BLaER1 treated with 17β-estradiol and CSF1 and Interleukin-3, amounts not matched to agents 10 nM and 100 nM (cell line): Measurements from ENCODE around the gene LTB4R.

Source experiments
- H3K27ac ChIP-seq, 11 experiments: shearing (Covaris generic); formaldehyde crosslinking; 2 replicates each; pipeline ENCODE4 v1.8.1; 2022
- H3K27me3 ChIP-seq, 11 experiments: shearing (Covaris generic); formaldehyde crosslinking; 2 replicates each; pipeline ENCODE4 v1.8.1; 2022
- H3K36me3 ChIP-seq, 11 experiments: shearing (Covaris generic); formaldehyde crosslinking; 2 replicates each; pipeline ENCODE4 v1.8.1; 2022
- H3K4me1 ChIP-seq, 10 experiments: shearing (Covaris generic); formaldehyde crosslinking; 2 replicates each; pipeline ENCODE4 v1.8.1; 2022
- H3K4me2 ChIP-seq, 11 experiments: shearing (Covaris generic); formaldehyde crosslinking; 2 replicates each; pipeline ENCODE4 v1.8.1; 2022
- H3K4me3 ChIP-seq, 10 experiments: shearing (Covaris generic); formaldehyde crosslinking; 2 replicates each; pipeline ENCODE4 v1.8.1; 2022
- H3K9ac ChIP-seq, 11 experiments: shearing (Covaris generic); formaldehyde crosslinking; 2 replicates each; pipeline ENCODE4 v1.8.1; 2022
- H3K9me3 ChIP-seq, 11 experiments: shearing (Covaris generic); formaldehyde crosslinking; replicated peaks in 1 of 11; 2 replicates each; pipeline ENCODE4 v1.8.1; 2022
- H4K20me1 ChIP-seq, 11 experiments: shearing (Covaris generic); formaldehyde crosslinking; 2 replicates each; pipeline ENCODE4 v1.8.1; 2022
- Cebpa-rat ChIP-seq, 11 experiments: shearing (Covaris generic); IDR thresholded peaks; 2 replicates each; pipeline ENCODE4 v1.8.1; 2022

The LTB4R gene

GRCh38 chr14:24274101-24274543 is 37.2 kb upstream of the LTB4R start:
- TF ChIP-seq Cebpa-rat (IDR thresholded peaks at IDR 0.05) = peak in 3 of 11 experiments; percentile 41 to 76 (median 68); a peak in 4 of 22 replicates
- Histone ChIP-seq H3K27ac (peak overlapping the region in 8 of 11 experiments; percentile 28 to 100 (median 98); a peak in 16 of 22 replicates), H3K9ac (peak overlapping the region in 6 of 11 experiments; percentile 3 to 98 (median 60); a peak in 9 of 22 replicates), H4K20me1 (no peaks in the 10 kb centered on the region), H3K9me3 (peaks cover 0 to 9% (median 0%) of the 10 kb centered on the region in 11 experiments; a peak in 2 of 22 replicates), H3K4me3 (no peak overlapping the region), H3K27me3 (no peaks in the 10 kb centered on the region), H3K4me1 (peaks cover 34 to 92% (median 78%) of the 10 kb centered on the region in 10 experiments), H3K36me3 (peaks cover 0 to 14% (median 10%) of the 10 kb centered on the region in 11 experiments; a peak in 16 of 22 replicates), H3K4me2 (peak overlapping the region in 8 of 11 experiments; percentile 10 to 97 (median 90); a peak in 16 of 22 replicates)

GRCh38 chr14:24277071-24277470 is 34.2 kb upstream of the LTB4R start:
- peak overlapping the region; percentile 68 to 100 (median 90); a peak in 21 of 22 replicates for H3K27ac ChIP-seq
- no peaks in the 10 kb centered on the region for H3K36me3 ChIP-seq
- no peaks in the 10 kb centered on the region for H4K20me1 ChIP-seq
- no peak for TF ChIP-seq Cebpa-rat (IDR thresholded peaks at IDR 0.05)
- H3K4me3 ChIP-seq = no peak overlapping the region; a peak in 1 of 20 replicates
- peaks cover 0 to 9% (median 0%) of the 10 kb centered on the region in 11 experiments; a peak in 2 of 22 replicates for H3K9me3 ChIP-seq
- H3K27me3 ChIP-seq = no peaks in the 10 kb centered on the region
- peaks cover 40 to 100% (median 93%) of the 10 kb centered on the region in 10 experiments for H3K4me1 ChIP-seq
- H3K4me2 ChIP-seq = peak overlapping the region in 10 of 11 experiments; percentile 70 to 97 (median 88); a peak in 19 of 22 replicates
- peak overlapping the region in 10 of 11 experiments; percentile 52 to 83 (median 72); a peak in 17 of 22 replicates for H3K9ac ChIP-seq

- H3K4me1 ChIP-seq = peaks cover 33 to 100% (median 91%) of the 10 kb centered on the region in 10 experiments
- peak overlapping the region; percentile 68 to 100 (median 90) for H3K27ac ChIP-seq
- H3K4me2 ChIP-seq = peak overlapping the region; percentile 70 to 97 (median 86)
- H3K9ac ChIP-seq = peak overlapping the region; percentile 27 to 83 (median 72); a peak in 19 of 22 replicates
- H3K9me3 ChIP-seq = peaks cover 0 to 9% (median 0%) of the 10 kb centered on the region in 11 experiments; a peak in 2 of 22 replicates
- peak in 8 of 11 experiments; percentile 32 to 82 (median 68); a peak in 12 of 22 replicates for TF ChIP-seq Cebpa-rat (IDR thresholded peaks at IDR 0.05)
- H3K27me3 ChIP-seq = no peaks in the 10 kb centered on the region
- H4K20me1 ChIP-seq = no peaks in the 10 kb centered on the region
- H3K4me3 ChIP-seq = peak overlapping the region in 2 of 10 experiments; percentile 10 to 21; a peak in 3 of 20 replicates
- no peaks in the 10 kb centered on the region for H3K36me3 ChIP-seq
Observed at GRCh38 chr14:24277606-24278321, 33.5 kb upstream of the LTB4R start.

DNA sequence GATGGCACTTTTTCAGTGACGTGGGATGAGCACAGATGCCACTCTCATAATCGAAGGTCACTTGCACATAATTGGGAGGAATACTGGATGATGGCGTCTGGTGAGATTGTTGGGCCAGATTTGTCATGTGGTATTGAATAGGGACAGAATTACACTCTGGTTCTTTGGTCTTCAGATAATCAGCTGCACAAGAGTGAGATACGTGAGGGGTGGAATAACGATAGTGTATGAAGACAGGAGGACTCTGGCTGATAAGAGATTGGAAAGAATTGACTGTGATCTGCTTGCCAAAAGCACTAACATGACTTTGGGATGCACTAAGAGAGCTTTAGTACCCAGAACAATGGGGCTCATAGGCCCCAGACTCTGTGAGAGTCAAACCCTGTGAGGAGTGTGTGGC is 32.9 kb upstream of the LTB4R start:
- peaks cover 0 to 9% (median 0%) of the 10 kb centered on the region in 11 experiments; a peak in 2 of 22 replicates for H3K9me3 ChIP-seq
- no peaks in the 10 kb centered on the region for H3K36me3 ChIP-seq
- peak overlapping the region in 7 of 11 experiments; percentile 16 to 83 (median 77); a peak in 11 of 22 replicates for H3K9ac ChIP-seq
- no peaks in the 10 kb centered on the region for H3K27me3 ChIP-seq
- H3K4me3 ChIP-seq = peak overlapping the region in 3 of 10 experiments; percentile 4 to 21 (median 10); a peak in 2 of 20 replicates
- peak overlapping the region; percentile 48 to 100 (median 90); a peak in 20 of 22 replicates for H3K27ac ChIP-seq
- H3K4me2 ChIP-seq = peak overlapping the region; percentile 70 to 97 (median 86)
- no peak for TF ChIP-seq Cebpa-rat (IDR thresholded peaks at IDR 0.05)
- peaks cover 32 to 100% (median 85%) of the 10 kb centered on the region in 10 experiments for H3K4me1 ChIP-seq
- H4K20me1 ChIP-seq = no peaks in the 10 kb centered on the region

DNA sequence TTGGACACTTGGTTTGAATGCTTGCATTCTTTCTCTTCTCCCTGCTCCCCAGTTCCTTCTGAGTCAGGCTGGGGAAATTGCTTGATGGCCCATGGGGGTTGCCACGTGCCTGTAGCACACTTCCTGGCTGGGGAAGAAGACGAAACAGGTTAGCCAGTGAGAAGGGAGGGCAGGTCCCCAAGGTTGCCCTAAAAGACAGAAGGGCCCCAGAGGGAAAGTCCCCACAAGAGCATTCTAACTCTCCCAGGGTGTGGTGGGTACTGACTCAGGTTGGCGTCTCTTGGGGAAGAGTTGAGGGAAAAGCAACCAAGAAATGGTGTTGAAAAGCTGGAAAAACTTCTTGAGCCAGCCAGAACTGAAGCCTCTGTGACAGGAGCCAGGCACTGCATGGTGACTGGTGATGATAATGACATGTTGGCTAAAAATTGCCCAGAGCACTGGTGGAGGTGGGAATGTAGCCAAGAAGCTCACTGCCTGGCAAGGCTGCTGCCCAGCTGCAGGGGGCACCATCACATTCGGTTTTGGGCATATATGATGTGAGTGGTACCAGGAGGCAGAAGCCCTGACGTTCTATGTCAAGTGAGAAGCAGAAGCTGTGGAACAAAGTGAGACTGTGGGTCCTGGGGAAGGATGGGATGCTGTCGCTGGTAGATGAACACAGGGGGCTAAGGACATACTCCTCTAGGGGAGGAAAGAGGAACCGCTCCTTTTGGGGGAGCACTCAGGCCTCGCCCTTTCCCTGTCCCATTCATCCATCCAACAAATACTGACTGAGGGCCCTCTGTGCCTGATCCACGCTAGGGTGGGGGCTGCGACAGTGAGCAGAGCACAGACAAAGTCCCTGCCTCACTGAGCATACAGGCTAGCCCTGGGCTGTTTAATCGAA is 31.8 kb upstream of the LTB4R start:
- no peaks in the 10 kb centered on the region for H3K36me3 ChIP-seq
- H3K4me1 ChIP-seq = peaks cover 32 to 98% (median 77%) of the 10 kb centered on the region in 10 experiments
- H3K4me2 ChIP-seq = peak overlapping the region; percentile 70 to 97 (median 86)
- no peaks in the 10 kb centered on the region for H4K20me1 ChIP-seq
- H3K9ac ChIP-seq = peak overlapping the region in 7 of 11 experiments; percentile 13 to 83 (median 31); a peak in 11 of 22 replicates
- H3K4me3 ChIP-seq = 0 out of 20 replicates have a peak overlapping the region, but pooled peaks of 1 of the 10 experiments have one; percentile 2
- no peaks in the 10 kb centered on the region for H3K27me3 ChIP-seq
- TF ChIP-seq Cebpa-rat (IDR thresholded peaks at IDR 0.05) = no peak
- peak overlapping the region; percentile 48 to 100 (median 90); a peak in 21 of 22 replicates for H3K27ac ChIP-seq
- peaks cover 0 to 9% (median 0%) of the 10 kb centered on the region in 11 experiments; a peak in 2 of 22 replicates for H3K9me3 ChIP-seq

DNA sequence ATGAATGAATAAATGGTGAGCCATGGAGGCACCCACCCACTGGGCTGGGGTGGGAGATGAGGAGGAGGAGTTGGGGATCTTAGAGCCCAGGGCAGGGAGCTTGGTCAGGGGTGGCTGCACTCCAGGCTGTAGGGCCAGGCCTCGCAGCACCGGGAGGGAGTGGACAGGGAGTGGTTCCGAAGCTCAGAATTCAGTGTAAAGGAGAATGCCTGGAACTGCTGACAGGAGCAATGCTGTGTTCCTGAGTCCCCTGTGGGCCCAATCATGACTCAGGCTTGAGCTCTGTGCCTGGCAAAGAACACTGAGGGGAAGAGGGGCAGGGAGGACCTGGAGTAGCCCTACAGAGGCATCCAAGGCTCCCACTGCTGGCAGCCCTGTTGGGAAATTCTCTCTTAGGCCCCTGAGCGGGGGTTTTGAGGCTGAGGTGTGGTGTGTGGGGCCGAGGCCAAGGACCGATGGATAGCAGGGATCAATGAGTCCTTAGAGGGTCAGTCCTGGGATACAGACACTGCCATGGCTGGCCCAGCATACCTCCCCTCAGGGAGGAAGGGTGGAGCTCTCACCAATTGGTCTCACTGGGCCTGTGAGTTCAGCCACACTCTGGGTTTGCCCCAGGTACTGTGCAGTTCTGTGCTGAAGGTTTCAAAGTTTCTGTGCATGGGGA is 30.4 kb upstream of the LTB4R start:
- Histone ChIP-seq H3K4me1 (peaks cover 32 to 87% (median 69%) of the 10 kb centered on the region in 10 experiments), H3K9ac (peak overlapping the region in 3 of 11 experiments; percentile 4 to 52 (median 18); a peak in 3 of 22 replicates), H3K27ac (peak overlapping the region in 9 of 11 experiments; percentile 12 to 100 (median 94); a peak in 16 of 22 replicates)

DNA sequence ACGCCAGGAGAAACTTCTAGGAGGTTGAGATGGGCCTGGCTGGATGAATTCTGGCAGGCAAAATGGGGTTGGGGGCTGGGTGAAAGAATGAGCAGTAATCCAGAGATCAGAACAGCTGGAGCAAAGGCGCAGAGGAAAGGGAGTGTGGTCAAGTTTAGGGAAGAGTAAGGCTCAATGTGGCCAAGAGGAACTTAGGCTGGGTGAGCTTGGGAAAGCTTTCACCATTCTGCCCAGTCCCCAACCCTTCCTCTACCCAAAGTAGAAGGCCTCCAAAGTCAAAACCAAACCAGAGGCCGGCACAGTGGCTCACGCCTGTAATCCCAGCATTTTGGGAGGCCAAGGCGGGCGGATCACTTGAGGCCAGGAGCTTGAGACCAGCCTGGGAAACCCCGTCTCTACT is 29.7 kb upstream of the LTB4R start:
- H3K36me3 ChIP-seq = no peaks in the 10 kb centered on the region
- no peak for TF ChIP-seq Cebpa-rat (IDR thresholded peaks at IDR 0.05)
- H4K20me1 ChIP-seq = no peaks in the 10 kb centered on the region; a peak in 1 of 22 replicates
- no peaks in the 10 kb centered on the region for H3K27me3 ChIP-seq
- peak overlapping the region in 1 of 11 experiments; percentile 34; a peak in 1 of 22 replicates for H3K9ac ChIP-seq
- H3K4me2 ChIP-seq = peak overlapping the region in 7 of 11 experiments; percentile 31 to 97 (median 92); a peak in 13 of 22 replicates
- peaks cover 0 to 9% (median 0%) of the 10 kb centered on the region in 11 experiments; a peak in 2 of 22 replicates for H3K9me3 ChIP-seq
- H3K27ac ChIP-seq = peak overlapping the region in 7 of 11 experiments; percentile 46 to 100 (median 97); a peak in 11 of 22 replicates
- no peak overlapping the region for H3K4me3 ChIP-seq
- peaks cover 32 to 80% (median 63%) of the 10 kb centered on the region in 10 experiments for H3K4me1 ChIP-seq

More for the DNA sequence above, 30.4 kb upstream of the LTB4R start:
- H3K4me3 ChIP-seq = no peak overlapping the region
- peaks cover 0 to 9% (median 0%) of the 10 kb centered on the region in 11 experiments; a peak in 2 of 22 replicates for H3K9me3 ChIP-seq
- peak overlapping the region in 7 of 11 experiments; percentile 31 to 97 (median 92); a peak in 13 of 22 replicates for H3K4me2 ChIP-seq
- no peaks in the 10 kb centered on the region; a peak in 1 of 22 replicates for H4K20me1 ChIP-seq
- no peaks in the 10 kb centered on the region for H3K27me3 ChIP-seq
- no peak for TF ChIP-seq Cebpa-rat (IDR thresholded peaks at IDR 0.05)
- no peaks in the 10 kb centered on the region for H3K36me3 ChIP-seq
